Calu3 (cell line): Measurements from ENCODE around the gene MARCHF2. TPM values are rescaled to one million over a fixed set of nuclear protein-coding genes. Genes with fewer than 3 reads are reported as not detected.

ENCODE experiments used
- BruUV-seq: library from RNA; stranded (reverse); fragments of 400-500 nt; replicated peaks from 2 replicates; lab custom pipeline; 2021; lab: Mats Ljungman, UMichigan
- CTCF ChIA-PET: fragments of 300-600 bp; sonication (Branson Sonifier 250); formaldehyde crosslinking; loops from one replicate; lab custom pipeline; 2022; ENCODE audit warnings: antibody characterized with exemption; lab: Charles Lee
- DNase-seq: peaks from one replicate; pipeline ENCODE4 v3.0.0; 2022
- H3K27ac Mint-ChIP-seq: one replicate; pipeline ENCODE4 v1.8.0; 2022; ENCODE audit warnings: mixed read lengths; ENCODE audit not compliant: unreplicated experiment
- H3K27me3 Mint-ChIP-seq: one replicate; pipeline ENCODE4 v1.8.0; 2022; ENCODE audit warnings: mixed read lengths; ENCODE audit not compliant: unreplicated experiment
- H3K36me3 Mint-ChIP-seq: one replicate; pipeline ENCODE4 v1.8.0; 2022; ENCODE audit warnings: mild to moderate bottlenecking, moderate library complexity, mixed read lengths; ENCODE audit not compliant: insufficient read depth, unreplicated experiment
- H3K4me1 Mint-ChIP-seq: one replicate; pipeline ENCODE4 v1.8.0; 2022; ENCODE audit warnings: mild to moderate bottlenecking, low read depth, mixed read lengths; ENCODE audit not compliant: unreplicated experiment
- H3K4me3 Mint-ChIP-seq: one replicate; pipeline ENCODE4 v1.8.0; 2022; ENCODE audit warnings: mild to moderate bottlenecking, low read depth, moderate library complexity, mixed read lengths; ENCODE audit not compliant: unreplicated experiment
- H3K9me3 Mint-ChIP-seq: one replicate; pipeline ENCODE4 v1.8.0; 2022; ENCODE audit warnings: low read depth, mixed read lengths; ENCODE audit not compliant: unreplicated experiment
- intact Hi-C: fragments of 100-400 bp; cut with micrococcal nuclease; formaldehyde crosslinking; loops from one replicate; pipeline ENCODE4 v1.10.0; 2022; ENCODE audit not compliant: unreplicated experiment
- total RNA-seq: library from RNA; stranded (reverse); gene quantifications from 2 replicates; pipeline ENCODE4 v1.2.3, GENCODE V29; 2022
- TF ChIP-seq, protein P1 (sequence below): fragments of 200-600 bp; IDR thresholded peaks from one replicate; pipeline ENCODE4 v1.8.0; 2022; ENCODE audit warnings: antibody characterized with exemption; ENCODE audit not compliant: unreplicated experiment

Gene MARCHF2
- total RNA-seq, 1 experiment from 2014 or later, result 10.1 TPM

DNA sequence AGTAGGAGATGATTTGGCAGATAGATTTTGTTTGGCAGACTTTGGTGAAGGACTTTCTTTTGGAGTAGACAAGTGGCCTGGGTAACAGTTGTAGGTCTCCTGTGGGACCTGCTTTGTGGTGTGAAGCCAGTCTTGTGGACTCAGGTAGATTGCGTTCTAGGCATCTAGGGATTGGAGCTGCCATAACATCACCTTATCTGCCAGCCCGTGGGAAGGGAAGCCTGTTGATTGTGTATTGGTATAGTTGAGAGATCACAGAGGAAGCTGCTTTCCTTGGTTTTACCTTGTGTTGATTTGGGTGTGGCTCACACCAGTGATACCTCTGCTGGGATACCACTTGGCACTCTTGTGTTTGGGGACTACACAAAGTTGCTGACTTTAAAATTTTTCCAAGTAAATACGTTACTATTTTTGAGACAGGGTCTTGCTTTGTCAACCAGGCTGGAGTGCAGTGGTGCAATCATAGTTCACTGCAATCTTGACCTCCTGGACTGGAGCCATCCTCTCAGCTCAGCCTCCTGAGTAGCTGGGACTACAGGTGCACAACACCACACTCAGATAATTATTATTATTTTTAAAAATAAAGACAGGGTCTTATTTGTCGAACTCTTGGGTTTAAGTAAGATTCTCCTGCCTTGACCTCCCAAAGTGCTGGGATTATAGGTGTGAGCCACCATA, 39.5 kb downstream of the MARCHF2 start:
- Mint-ChIP-seq H3K4me3 (no peak overlapping the region), H3K27me3 (no peaks in the 10 kb centered on the region), H3K36me3 (peaks cover 34% of the 10 kb centered on the region), H3K27ac (no peak overlapping the region), H3K4me1 (peaks cover 18% of the 10 kb centered on the region), H3K9me3 (no peaks in the 10 kb centered on the region)
- BruUV-seq, result no TSS peak
- no peak for DNase-seq
- intact Hi-C loops, result no loop called here
- CTCF ChIA-PET, result interaction anchor here (0.5 to 1.6 kb wide), 2 partner anchors 39 to 89 kb away, joined by 4 to 7 read pairs; partner anchors contain the start of gene MARCHF2
- TF ChIP-seq, protein P1, sequence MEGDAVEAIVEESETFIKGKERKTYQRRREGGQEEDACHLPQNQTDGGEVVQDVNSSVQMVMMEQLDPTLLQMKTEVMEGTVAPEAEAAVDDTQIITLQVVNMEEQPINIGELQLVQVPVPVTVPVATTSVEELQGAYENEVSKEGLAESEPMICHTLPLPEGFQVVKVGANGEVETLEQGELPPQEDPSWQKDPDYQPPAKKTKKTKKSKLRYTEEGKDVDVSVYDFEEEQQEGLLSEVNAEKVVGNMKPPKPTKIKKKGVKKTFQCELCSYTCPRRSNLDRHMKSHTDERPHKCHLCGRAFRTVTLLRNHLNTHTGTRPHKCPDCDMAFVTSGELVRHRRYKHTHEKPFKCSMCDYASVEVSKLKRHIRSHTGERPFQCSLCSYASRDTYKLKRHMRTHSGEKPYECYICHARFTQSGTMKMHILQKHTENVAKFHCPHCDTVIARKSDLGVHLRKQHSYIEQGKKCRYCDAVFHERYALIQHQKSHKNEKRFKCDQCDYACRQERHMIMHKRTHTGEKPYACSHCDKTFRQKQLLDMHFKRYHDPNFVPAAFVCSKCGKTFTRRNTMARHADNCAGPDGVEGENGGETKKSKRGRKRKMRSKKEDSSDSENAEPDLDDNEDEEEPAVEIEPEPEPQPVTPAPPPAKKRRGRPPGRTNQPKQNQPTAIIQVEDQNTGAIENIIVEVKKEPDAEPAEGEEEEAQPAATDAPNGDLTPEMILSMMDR, result no peak

DNA sequence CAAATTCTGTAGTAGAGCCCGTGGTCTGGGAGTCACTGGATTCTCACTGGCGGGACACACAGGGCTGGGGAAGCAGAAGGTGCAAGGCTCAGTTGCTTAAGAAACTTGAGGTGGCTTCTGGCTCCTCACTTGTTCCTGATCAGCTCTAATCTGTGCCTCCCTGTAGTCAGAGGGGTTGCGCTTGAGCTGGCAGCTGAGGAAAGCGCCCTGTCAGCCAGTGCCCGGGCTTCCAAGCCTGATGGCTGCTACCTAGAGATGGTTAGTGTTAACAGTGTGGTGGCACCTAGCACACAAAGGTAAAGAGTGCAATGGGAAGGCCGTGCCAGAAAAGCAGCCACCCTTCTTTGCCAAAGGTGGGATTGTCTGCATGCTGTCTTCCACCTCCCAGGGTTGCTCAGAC, 40.5 kb downstream of the MARCHF2 start:
- no peak for DNase-seq
- no peaks in the 10 kb centered on the region for H3K27me3 Mint-ChIP-seq
- H3K36me3 Mint-ChIP-seq, result peaks cover 29% of the 10 kb centered on the region
- no peaks in the 10 kb centered on the region for H3K9me3 Mint-ChIP-seq
- no peak overlapping the region for H3K4me3 Mint-ChIP-seq
- BruUV-seq, result no TSS peak
- CTCF ChIA-PET, result no interaction called here
- no peak overlapping the region for H3K27ac Mint-ChIP-seq
- peaks cover 24% of the 10 kb centered on the region for H3K4me1 Mint-ChIP-seq
- intact Hi-C loops, result no loop called here
- TF ChIP-seq, protein P1, result no peak

DNA sequence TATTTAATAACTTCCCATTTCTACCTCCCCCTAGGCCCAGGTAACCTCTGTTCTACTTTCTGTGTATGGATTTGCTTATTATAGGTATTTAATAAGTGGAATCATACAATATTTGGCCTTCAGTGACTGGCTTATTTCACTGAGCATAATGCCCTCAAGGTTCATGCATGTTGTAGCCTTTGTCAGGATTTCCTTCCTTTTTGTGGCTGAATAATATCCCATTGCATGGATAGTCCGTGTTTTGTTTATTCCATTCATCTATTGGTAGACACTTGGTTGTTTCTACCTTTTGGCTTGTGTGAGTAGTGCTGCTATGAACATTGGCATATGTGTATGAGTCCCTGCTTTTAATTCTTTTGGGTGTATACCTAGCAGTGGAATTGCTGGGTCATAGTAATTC, 41.1 kb downstream of the MARCHF2 start:
- TF ChIP-seq, protein P1, result no peak
- CTCF ChIA-PET, result no interaction called here
- H3K9me3 Mint-ChIP-seq, result no peaks in the 10 kb centered on the region
- peaks cover 29% of the 10 kb centered on the region for H3K36me3 Mint-ChIP-seq
- no peak for DNase-seq
- H3K27ac Mint-ChIP-seq, result no peak overlapping the region
- no peaks in the 10 kb centered on the region for H3K27me3 Mint-ChIP-seq
- H3K4me3 Mint-ChIP-seq, result no peak overlapping the region
- peaks cover 28% of the 10 kb centered on the region for H3K4me1 Mint-ChIP-seq
- BruUV-seq, result no TSS peak
- intact Hi-C loops, result no loop called here

- TF ChIP-seq, protein P1, result no peak
- no peak overlapping the region for H3K4me3 Mint-ChIP-seq
- H3K4me1 Mint-ChIP-seq, result peaks cover 36% of the 10 kb centered on the region
- CTCF ChIA-PET, result no interaction called here
- no peak overlapping the region for H3K27ac Mint-ChIP-seq
- H3K36me3 Mint-ChIP-seq, result peaks cover 25% of the 10 kb centered on the region
- intact Hi-C loops, result no loop called here
- no peak for DNase-seq
- no peaks in the 10 kb centered on the region for H3K27me3 Mint-ChIP-seq
- no TSS peak for BruUV-seq
- H3K9me3 Mint-ChIP-seq, result no peaks in the 10 kb centered on the region
Observed at GRCh38 chr19:8455018-8455417, 41.9 kb downstream of the MARCHF2 start.
